Transverse colon (tissue), 4 donors: ENCODE measurements around the gene PRKCE. TPM values are rescaled to one million over a fixed set of nuclear protein-coding genes. Genes with fewer than 3 reads are reported as not detected.

Experiments used
- DNase-seq: peaks from one replicate; pipeline ENCODE4 v3.0.0-alpha.2; 2019
- H3K27ac ChIP-seq, 4 donors: fragments of 200-600 bp; sonication (generic); 2 replicates each; pipeline ENCODE4 v1.5.1; 2016 to 2018; ENCODE audit warnings: inconsistent platforms in 4 of 4
- H3K27me3 ChIP-seq: fragments of 200-600 bp; sonication (generic); 2 replicates; pipeline ENCODE4 v1.5.1; 2017; ENCODE audit warnings: inconsistent platforms
- H3K36me3 ChIP-seq, 4 donors: fragments of 200-600 bp; sonication (generic); 2 replicates each; pipeline ENCODE4 v1.5.1; 2017 to 2019; ENCODE audit warnings: inconsistent platforms in 4 of 4
- H3K4me1 ChIP-seq, 4 donors: fragments of 200-600 bp; sonication (generic); 2 replicates each; pipeline ENCODE4 v1.5.1; 2017 to 2020; ENCODE audit warnings: inconsistent platforms in 4 of 4
- H3K4me3 ChIP-seq, 4 donors: fragments of 200-600 bp; sonication (generic); 1 replicate in 1 of 4; 2 replicates in 3 of 4; pipeline versions ENCODE4 v1.5.1 to v1.6.1; 2017 to 2019; ENCODE audit warnings: inconsistent platforms in 4 of 4
- H3K9me3 ChIP-seq, 2 donors: fragments of 200-600 bp; sonication (generic); 2 replicates each; pipeline ENCODE4 v1.5.1; 2017 to 2019; ENCODE audit warnings: inconsistent platforms in 2 of 2
- EP300 ChIP-seq: sonication (generic); formaldehyde crosslinking; IDR thresholded peaks from one replicate; pipeline ENCODE4 v1.6.1; 2017; ENCODE audit warnings: antibody characterized with exemption, low read depth
- POLR2A ChIP-seq: fragments of 450-650 bp; IDR thresholded peaks from one replicate; pipeline ENCODE4 v1.6.1; 2016; ENCODE audit warnings: antibody characterized with exemption, mild to moderate bottlenecking, moderate library complexity
- POLR2AphosphoS5 ChIP-seq, 3 donors: sonication (generic); formaldehyde crosslinking; IDR thresholded peaks; one replicate each; pipeline ENCODE4 v1.6.1; 2016; ENCODE audit warnings: antibody characterized with exemption in 3 of 3
- WGBS, 2 donors: methylation state at CpG; one replicate each; pipeline ENCODE4 v1.1.5; 2018; ENCODE audit warnings: low coverage in 1 of 2; 5-methylcytosine and 5-hydroxymethylcytosine counted together
- in situ Hi-C, 4 donors: fragments of 200-750 bp; cut with MboI; loops; one replicate each; pipeline versions ENCODE4 v1.15.0 to v1.15.1; 2017; ENCODE audit warnings: low sequenced_read_pairs in 3 of 4, low pct_ligation_motif_present in 1 of 4, low pct_unique_long_range_greater_than_20kb in 1 of 4
- intact Hi-C: fragments of 100-400 bp; cut with DNase I; formaldehyde crosslinking; loops from one replicate; pipeline ENCODE4 v1.15.1; 2023; ENCODE audit warnings: low total_unique reads
- total RNA-seq, 4 donors: library from RNA; depleted of rRNA; stranded (reverse); fragments of >200 nt; gene quantifications; one replicate each; pipeline ENCODE4 v1.1.0, GENCODE V29; 2016
- TF ChIP-seq, protein P1 (sequence below), 5 experiments: fragments of 200-600 bp in 3 of 5; fragments of 450-650 bp in 2 of 5; sonication (generic) in 3 of 5; IDR thresholded peaks; 1 replicate in 2 of 5; 2 replicates in 3 of 5; pipeline ENCODE4 v1.5.1; 2016 to 2017; ENCODE audit warnings: antibody characterized with exemption in 5 of 5, inconsistent platforms in 3 of 5, mild to moderate bottlenecking in 2 of 5, moderate library complexity in 1 of 5

The PRKCE gene
- total RNA-seq, 4 donors from 2014 or later, result 8.6 to 20.6 (median 11.3) TPM

DNA sequence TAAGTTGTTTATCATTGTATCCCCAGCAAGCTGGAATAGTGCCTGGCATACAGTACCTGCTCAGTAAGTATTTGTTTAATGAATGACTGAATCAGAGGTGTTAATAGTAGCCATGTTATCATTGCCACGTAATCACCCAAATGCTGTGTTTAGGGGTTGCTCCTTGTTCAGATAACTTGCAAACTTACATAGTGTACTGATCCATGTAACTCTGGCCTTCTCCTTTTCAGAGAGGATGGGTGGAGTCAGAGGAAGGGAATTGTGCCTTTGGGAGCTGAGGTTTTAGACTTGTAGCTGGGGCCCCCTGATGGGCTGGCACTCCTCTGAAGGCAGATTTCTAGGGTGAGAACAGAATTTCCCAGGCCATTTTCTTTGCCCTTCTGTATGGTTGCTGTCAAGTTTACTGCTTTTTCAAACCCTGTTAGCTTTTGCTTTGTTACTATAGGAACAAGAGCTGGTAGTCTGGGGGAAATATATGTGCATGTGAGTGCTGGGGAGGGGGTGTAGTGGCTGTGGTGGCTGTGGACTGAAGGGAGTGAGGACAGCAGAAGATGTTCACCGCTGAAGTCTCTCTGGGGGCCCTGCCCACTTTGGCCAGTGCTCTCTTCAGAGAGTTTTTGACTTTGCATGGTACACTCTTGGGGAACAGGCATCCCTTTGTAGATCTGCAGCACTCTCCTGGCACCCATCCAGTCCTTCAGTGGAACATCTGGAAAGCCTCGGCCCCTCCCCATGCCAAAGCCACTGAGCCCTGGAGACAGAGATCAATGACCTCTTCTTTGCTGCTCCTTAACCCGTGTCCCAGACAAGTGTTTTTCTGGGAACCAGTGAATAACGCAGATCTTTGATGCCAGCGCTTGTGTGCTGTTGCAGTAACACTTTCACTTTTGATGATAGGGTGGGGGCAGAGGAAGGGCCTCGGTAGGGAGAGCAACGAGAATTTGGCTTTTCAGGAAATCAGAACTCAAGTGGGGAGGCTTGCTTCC lies 209.0 kb downstream of the PRKCE start:
- in situ Hi-C loops (no loop called here), intact Hi-C loops (no loop called here)
- TF ChIP-seq EP300 (peak; percentile 40), POLR2AphosphoS5 (IDR thresholded peaks at IDR 0.05) (peak; percentile 36 to 60 (median 59)), POLR2A (no peak)
- TF ChIP-seq, protein P1, sequence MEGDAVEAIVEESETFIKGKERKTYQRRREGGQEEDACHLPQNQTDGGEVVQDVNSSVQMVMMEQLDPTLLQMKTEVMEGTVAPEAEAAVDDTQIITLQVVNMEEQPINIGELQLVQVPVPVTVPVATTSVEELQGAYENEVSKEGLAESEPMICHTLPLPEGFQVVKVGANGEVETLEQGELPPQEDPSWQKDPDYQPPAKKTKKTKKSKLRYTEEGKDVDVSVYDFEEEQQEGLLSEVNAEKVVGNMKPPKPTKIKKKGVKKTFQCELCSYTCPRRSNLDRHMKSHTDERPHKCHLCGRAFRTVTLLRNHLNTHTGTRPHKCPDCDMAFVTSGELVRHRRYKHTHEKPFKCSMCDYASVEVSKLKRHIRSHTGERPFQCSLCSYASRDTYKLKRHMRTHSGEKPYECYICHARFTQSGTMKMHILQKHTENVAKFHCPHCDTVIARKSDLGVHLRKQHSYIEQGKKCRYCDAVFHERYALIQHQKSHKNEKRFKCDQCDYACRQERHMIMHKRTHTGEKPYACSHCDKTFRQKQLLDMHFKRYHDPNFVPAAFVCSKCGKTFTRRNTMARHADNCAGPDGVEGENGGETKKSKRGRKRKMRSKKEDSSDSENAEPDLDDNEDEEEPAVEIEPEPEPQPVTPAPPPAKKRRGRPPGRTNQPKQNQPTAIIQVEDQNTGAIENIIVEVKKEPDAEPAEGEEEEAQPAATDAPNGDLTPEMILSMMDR (IDR thresholded peaks at IDR 0.05), result no peak
- peak overlapping the region in 2 of 4 donors; percentile 2 to 27 for H3K4me3 ChIP-seq
- DNase-seq, result peak; percentile 47
- no peaks in the 10 kb centered on the region for H3K36me3 ChIP-seq
- no peaks in the 10 kb centered on the region for H3K9me3 ChIP-seq
- H3K27ac ChIP-seq, result peak overlapping the region; percentile 20 to 68 (median 49)
- H3K4me1 ChIP-seq, result peaks cover 11 to 19% (median 15%) of the 10 kb centered on the region in 4 donors
- WGBS, 2 donors, result 36% methylated on average over 8 of the region's 8 CpGs; no CpG with 5 or more reads in 1 of the 2 donors
- H3K27me3 ChIP-seq, result no peaks in the 10 kb centered on the region

DNA sequence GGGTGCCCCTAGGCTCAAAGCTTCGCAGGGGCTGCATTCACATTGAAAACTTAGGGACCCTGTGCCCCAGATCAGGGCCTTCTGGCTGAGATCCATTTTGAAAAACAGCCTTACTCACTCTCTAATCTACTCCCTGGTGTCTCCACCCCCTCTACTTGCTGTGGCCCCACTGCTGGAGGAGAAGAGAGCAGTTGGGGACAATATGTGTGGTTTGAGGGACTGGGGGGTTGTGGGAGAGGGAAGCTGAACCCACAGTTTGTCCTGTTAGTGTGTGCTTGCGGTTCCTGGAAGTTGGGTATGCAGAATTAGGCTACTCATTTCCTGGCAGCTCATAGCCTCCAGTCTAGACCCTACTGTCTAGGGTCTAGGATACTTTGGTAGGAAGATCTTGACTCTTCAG lies 211.4 kb downstream of the PRKCE start:
- no peak overlapping the region for H3K4me3 ChIP-seq

DNA sequence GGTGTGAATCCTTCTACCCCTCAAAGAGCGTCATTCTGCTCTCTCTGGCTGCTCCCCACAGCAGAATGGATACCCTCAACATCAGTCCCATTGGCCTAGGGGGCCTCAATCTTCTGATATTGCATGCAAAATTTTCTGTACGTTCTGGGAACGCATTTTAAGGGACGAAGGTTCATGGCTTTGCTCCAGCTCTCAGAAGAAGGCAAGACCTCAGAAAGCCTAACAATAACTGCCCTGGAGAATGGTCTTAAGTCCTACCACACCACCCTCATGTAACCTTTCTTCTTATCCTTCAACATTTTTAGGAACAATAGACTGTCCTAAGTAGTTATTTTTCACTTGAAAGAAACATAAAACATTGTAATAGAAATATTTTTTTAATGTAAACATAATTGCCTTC lies 212.6 kb downstream of the PRKCE start:
- in situ Hi-C loops, result no loop called here

More for the DNA sequence above, 211.4 kb downstream of the PRKCE start:
- no peaks in the 10 kb centered on the region for H3K36me3 ChIP-seq
- no peak for DNase-seq
- TF ChIP-seq POLR2AphosphoS5 (IDR thresholded peaks at IDR 0.05) (no peak), EP300 (no peak)
- TF ChIP-seq, protein P1 (IDR thresholded peaks at IDR 0.05), result no peak
- 100% methylated on average over 2 of the region's 2 CpGs; no CpG with 5 or more reads in 1 of the 2 donors for WGBS, 2 donors
- peaks cover 8 to 19% (median 12%) of the 10 kb centered on the region in 4 donors for H3K4me1 ChIP-seq
- in situ Hi-C loops, result no loop called here
- H3K27me3 ChIP-seq, result no peaks in the 10 kb centered on the region
- no peak overlapping the region for H3K27ac ChIP-seq
- H3K9me3 ChIP-seq, result no peaks in the 10 kb centered on the region
- intact Hi-C loops, result no loop called here

DNA sequence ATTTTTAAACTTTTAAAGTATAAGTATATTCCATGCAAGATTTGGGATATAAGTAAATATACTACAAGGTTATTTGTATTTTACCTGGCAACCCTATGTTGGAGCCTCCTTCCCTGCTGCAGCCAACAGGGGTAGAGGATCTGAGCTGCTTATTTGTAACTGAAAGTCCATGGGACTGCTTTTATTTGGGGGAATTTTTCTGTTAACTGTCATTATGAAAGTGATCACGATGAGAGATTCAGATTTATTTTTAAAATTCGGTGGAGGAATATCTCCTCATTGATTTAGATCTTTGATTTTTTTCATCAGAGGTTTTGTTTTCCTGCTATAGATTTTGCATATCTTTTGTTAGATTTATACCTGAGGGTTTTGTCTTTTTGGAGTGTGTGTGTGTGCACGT lies 215.9 kb downstream of the PRKCE start:
- WGBS, 2 donors, result 45 to 77% methylated on average over 3 of the region's 3 CpGs
- TF ChIP-seq POLR2AphosphoS5 (IDR thresholded peaks at IDR 0.05), result no peak
- no peak for TF ChIP-seq EP300
- no peak for TF ChIP-seq POLR2A
- TF ChIP-seq, protein P1 (IDR thresholded peaks at IDR 0.05), result no peak

More for the DNA sequence above, 212.6 kb downstream of the PRKCE start:
- no peak for DNase-seq
- Histone ChIP-seq H3K4me1 (peaks cover 8 to 19% (median 12%) of the 10 kb centered on the region in 4 donors), H3K9me3 (no peaks in the 10 kb centered on the region), H3K4me3 (no peak overlapping the region), H3K36me3 (no peaks in the 10 kb centered on the region), H3K27me3 (no peaks in the 10 kb centered on the region), H3K27ac (no peak overlapping the region)
- 85 to 91% methylated on average over 4 of the region's 4 CpGs for WGBS, 2 donors
- intact Hi-C loops, result no loop called here
- TF ChIP-seq POLR2AphosphoS5 (IDR thresholded peaks at IDR 0.05) (no peak), POLR2A (no peak), EP300 (no peak)
- TF ChIP-seq, protein P1 (IDR thresholded peaks at IDR 0.05), result no peak

More for the DNA sequence above, 215.9 kb downstream of the PRKCE start:
- Histone ChIP-seq H3K27me3 (no peaks in the 10 kb centered on the region), H3K36me3 (no peaks in the 10 kb centered on the region), H3K4me3 (no peak overlapping the region), H3K27ac (no peak overlapping the region), H3K9me3 (no peaks in the 10 kb centered on the region), H3K4me1 (no peaks in the 10 kb centered on the region)
- in situ Hi-C loops (no loop called here), intact Hi-C loops (no loop called here)
- no peak for DNase-seq
